NCI-H748 (cell line): ENCODE measurements around the gene RETREG3.

ENCODE experiments used
- DNase-seq: peaks from one replicate; lab custom pipeline; 2025; ENCODE audit not compliant: unreplicated experiment; lab: John Stamatoyannopoulos, UW

The RETREG3 gene

GRCh38 chr17:42535155-42536047 is 73.8 kb downstream of the RETREG3 start:
- peak; percentile 33 for DNase-seq

GRCh38 chr17:42531455-42532354 is 77.5 kb downstream of the RETREG3 start:
- DNase-seq = peak; percentile 70

DNA sequence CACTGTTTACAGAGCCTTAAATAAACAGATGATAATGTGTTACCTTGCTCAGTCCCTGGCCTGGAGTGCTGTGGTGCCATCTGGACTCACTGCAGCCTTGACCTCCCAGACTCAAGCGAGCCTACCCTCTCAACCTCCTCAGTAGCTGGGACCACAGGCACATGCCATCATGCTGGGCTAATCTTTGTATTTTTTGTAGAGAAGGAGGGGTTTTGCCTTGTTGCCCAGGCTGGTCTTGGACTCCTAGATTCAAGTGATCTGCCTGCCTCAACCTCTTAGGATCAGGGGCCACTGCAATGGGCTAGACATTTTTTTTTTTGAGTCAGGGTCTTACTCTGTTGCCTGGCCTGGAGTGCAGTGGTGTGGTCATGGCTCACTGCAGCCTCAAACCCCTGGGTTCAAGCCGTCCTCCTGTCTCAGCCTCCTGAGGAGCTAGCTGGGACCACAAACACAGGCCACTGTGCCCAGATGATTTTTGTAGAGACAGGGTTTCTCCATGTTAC is 78.2 kb downstream of the RETREG3 start:
- DNase-seq = peak; percentile 53
